LNCaP clone FGC (cell line): Measurements from ENCODE around the gene PRDX6.

Experiments
- DNase-seq: peaks from one replicate; pipeline ENCODE4 v3.0.0-alpha.2; 2011; ENCODE audit warnings: low read depth
- H3K4me3 ChIP-seq: 2 replicates; pipeline ENCODE4 v1.5.1; 2011; ENCODE audit warnings: mild to moderate bottlenecking, low read depth, low read length, control low read depth
- CTCF ChIP-seq: IDR thresholded peaks from 2 replicates; pipeline ENCODE4 v1.5.1; 2012; ENCODE audit warnings: mild to moderate bottlenecking; ENCODE audit not compliant: control insufficient read depth, insufficient read depth; ENCODE audit errors: extremely low read depth

Gene PRDX6

GRCh38 chr1:173476665-173477285 lies 360 bp upstream of the PRDX6 start:
- peak overlapping the region; percentile 86 for H3K4me3 ChIP-seq
- TF ChIP-seq CTCF = peak; percentile 30
- peak; percentile 94 for DNase-seq

GRCh38 chr1:173478094-173478674 lies 1.0 kb downstream of the PRDX6 start:
- no peak for TF ChIP-seq CTCF
- peak; percentile 71 for DNase-seq
- peak overlapping the region; percentile 86 for H3K4me3 ChIP-seq

DNA sequence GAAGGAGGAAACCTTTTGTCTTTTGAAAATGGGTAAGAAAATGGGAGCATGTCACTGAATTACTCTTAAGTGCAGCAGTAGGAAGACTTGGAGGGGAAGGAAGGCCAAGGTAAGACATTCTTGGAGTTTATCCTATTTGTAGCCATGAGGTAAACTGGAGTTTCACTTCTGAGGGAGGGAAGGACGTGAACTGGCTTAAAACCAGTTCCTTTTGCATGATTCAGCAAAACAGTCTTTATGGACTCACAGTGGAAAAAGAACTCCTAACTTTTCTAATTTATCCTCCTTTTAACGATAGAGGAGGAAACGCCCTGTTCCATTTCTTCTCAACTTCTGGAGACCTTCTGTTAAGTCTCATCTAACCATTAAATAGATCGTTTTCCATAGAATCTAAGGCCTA lies 2.5 kb downstream of the PRDX6 start:
- peak overlapping the region; percentile 86 for H3K4me3 ChIP-seq
- DNase-seq = no peak
- TF ChIP-seq CTCF = no peak

- H3K4me3 ChIP-seq = no peak overlapping the region
- DNase-seq = no peak
- no peak for TF ChIP-seq CTCF
Observed at GRCh38 chr1:173481195-173481772, 4.1 kb downstream of the PRDX6 start.

DNA sequence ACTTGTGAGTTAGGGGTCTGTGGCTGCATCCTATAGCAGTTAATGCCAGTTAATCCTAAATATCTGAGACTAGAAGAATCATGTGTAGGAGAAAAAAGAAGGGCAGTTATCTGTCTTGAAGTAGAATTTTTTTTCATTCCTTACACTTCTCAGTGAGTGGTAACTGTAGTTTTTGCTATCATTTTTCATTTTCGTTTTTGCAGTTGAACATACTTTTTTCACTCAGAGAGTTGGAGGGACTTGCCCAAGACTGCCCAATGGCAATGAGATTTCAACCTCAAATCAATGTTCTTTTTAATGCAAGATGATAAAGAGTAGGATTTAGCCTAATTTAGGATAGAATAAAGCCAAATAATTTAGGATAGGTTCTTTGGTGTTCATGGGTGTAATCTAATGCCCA lies 5.5 kb downstream of the PRDX6 start:
- TF ChIP-seq CTCF = no peak
- H3K4me3 ChIP-seq = no peak overlapping the region
- no peak for DNase-seq

GRCh38 chr1:173484276-173484675 lies 7.1 kb downstream of the PRDX6 start:
- no peak for DNase-seq
- H3K4me3 ChIP-seq = no peak overlapping the region
- TF ChIP-seq CTCF = no peak
